SK-N-SH (cell line): Measurements from ENCODE around the gene NCAM1.

Source experiments
- CTCF ChIP-seq: fragments of 200-600 bp; sonication (generic); IDR thresholded peaks from 2 replicates; pipeline ENCODE4 v1.6.1; 2017; ENCODE audit warnings: antibody characterized with exemption, mild to moderate bottlenecking, moderate library complexity
- EZH2phosphoT487 ChIP-seq: fragments of 200-600 bp; sonication (generic); IDR thresholded peaks from 2 replicates; pipeline ENCODE4 v1.6.1; 2017; ENCODE audit warnings: low read depth, mixed run types, mild to moderate bottlenecking, antibody characterized with exemption, moderate library complexity, borderline replicate concordance
- GABPA ChIP-seq: IDR thresholded peaks from 2 replicates; pipeline ENCODE4 v1.4.0; 2012; ENCODE audit warnings: low read depth, mild to moderate bottlenecking
- MAX ChIP-seq: IDR thresholded peaks from 2 replicates; pipeline ENCODE4 v1.4.0; 2012; ENCODE audit warnings: low read depth
- PBX3 ChIP-seq: IDR thresholded peaks from 2 replicates; pipeline ENCODE4; 2012
- POLR2AphosphoS5 ChIP-seq: IDR thresholded peaks from 2 replicates; pipeline ENCODE4 v1.6.1; 2012; ENCODE audit warnings: low read depth, low read length
- REST ChIP-seq: IDR thresholded peaks from 2 replicates; pipeline ENCODE4 v1.6.1; 2012; ENCODE audit warnings: mild to moderate bottlenecking, low read depth, low read length, moderate library complexity
- RFX5 ChIP-seq: IDR thresholded peaks from 2 replicates; pipeline ENCODE4 v1.6.1; 2012; ENCODE audit warnings: mild to moderate bottlenecking, improper control_type of control experiment, low read length
- RXRA ChIP-seq: IDR thresholded peaks from 2 replicates; pipeline ENCODE4 v1.4.0; 2012; ENCODE audit warnings: low read depth, mild to moderate bottlenecking, borderline replicate concordance
- SIN3A ChIP-seq: IDR thresholded peaks from 2 replicates; pipeline ENCODE4 v1.6.1; 2012; ENCODE audit warnings: low read depth, mild to moderate bottlenecking, low read length, moderate library complexity, borderline replicate concordance
- YY1 ChIP-seq: IDR thresholded peaks from 2 replicates; pipeline ENCODE4 v1.4.0; 2012; ENCODE audit warnings: low read depth, mild to moderate bottlenecking

DNA sequence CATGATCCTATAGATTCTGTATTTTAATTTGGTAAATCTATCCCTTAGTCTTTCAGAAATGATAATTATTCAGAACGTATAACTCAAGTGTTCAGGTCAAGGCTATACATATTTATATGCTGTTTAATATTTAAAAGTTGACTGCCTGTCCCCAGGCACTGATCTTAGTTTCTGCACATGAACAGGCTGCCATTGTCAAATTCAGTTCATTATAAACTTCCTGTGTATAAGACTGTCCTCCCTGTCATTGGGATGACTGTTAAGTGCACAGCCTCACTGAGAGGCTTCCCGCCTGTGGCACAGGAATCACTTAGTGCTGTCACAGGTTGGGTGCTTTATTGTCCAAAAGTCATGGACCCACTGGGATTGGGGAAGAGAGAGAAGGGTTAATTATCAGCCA is 261.0 kb downstream of the NCAM1 start:
- no peak for TF ChIP-seq CTCF
- no peak for TF ChIP-seq SIN3A
- TF ChIP-seq RFX5, result no peak
- TF ChIP-seq YY1, result no peak
- TF ChIP-seq PBX3, result no peak
- no peak for TF ChIP-seq GABPA
- TF ChIP-seq MAX, result no peak
- no peak for TF ChIP-seq REST
- TF ChIP-seq POLR2AphosphoS5, result no peak
- no peak for TF ChIP-seq EZH2phosphoT487
- TF ChIP-seq RXRA, result no peak
